ENCODE results near the gene MANEAL.

MANEAL gene

DNA sequence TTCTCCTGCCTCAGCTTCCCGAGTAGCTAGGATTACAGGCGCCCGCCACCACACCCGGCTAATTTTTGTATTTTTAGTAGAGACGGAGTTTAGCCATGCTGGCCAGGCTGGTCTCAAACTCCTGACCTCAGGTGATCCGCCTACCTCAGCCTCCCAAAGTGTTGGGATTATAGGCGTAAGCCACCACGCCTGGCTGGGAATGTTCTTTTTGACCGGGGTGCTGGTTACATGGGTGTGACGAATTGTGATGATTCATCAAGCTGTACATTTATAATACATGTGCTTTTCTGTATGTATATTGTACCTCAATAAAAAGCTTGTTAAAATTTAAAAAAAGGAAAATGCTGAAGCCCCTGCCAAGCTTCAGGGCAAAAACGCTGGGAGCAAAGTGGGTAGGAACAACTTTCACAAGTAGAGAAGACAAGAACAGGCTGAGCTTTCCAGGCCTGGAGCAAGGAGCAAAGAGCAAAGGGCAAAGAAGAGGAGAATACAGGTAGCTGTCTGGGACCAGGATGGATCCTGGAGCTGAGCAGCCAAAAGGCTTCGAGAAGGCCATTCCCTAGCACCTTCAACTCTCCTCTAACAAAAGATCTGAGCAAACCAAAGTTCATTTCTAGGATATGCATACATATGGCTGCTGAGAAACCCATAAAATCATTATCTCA lies 34.9 kb downstream of the MANEAL start:
- DNase-seq, result no peak

DNA sequence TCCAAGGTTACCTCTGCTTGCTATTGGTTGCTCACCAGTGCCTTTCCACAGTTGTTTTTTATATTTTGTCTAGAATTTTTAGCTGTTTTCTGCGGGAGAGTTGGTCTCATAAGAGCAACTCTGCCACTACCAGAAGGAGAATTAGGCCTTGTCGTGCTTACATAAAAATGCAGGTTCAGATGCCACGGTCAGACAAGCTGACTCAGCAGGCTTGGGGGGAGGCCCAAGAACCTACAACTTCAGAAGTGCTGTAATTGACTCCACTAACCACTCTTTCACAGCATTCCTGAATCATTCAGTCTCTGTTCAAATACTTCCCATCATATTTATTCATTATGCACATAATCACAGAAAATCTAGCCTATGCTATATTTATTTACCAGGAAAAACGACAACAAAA lies 37.5 kb downstream of the MANEAL start:
- DNase-seq, result no peak

DNA sequence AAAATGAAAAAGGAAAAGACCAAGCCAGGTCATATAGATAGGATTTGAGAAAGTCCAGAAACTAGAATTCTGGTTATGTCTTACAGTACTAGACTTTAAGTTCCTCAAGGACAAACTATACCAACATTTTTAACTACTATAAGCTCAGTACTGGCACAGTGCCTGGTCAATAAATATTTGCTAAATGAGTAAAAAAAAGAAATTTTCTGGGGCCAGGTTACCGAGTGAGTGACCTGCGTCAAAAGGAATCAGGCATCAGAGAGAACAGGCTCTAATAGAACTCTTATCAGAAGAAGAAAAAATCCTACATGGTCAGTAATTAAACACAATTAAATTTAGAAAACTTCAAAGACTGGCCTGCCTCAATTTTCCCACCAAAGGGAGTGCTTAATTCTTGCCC lies 38.2 kb downstream of the MANEAL start:
- no peak for DNase-seq

DNA sequence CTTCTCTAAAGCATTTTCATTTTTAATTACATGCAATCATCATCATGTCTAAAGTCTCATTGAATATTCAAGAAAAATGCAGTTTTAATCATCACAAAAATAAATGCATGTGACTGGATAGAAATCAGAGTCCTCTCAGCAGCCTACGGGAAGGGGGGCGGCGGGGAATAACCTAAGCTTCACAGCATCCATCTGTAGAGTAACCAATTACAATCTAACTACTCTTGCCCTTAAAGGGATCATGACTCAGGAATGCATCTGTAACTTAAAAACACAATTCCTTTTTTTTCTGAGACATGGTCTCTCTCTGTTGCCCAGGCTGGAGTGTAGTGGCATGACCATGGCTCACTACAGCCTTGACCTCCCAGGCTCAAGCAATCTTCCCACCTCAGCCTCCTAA lies 43.1 kb downstream of the MANEAL start:
- no peak for DNase-seq

DNA sequence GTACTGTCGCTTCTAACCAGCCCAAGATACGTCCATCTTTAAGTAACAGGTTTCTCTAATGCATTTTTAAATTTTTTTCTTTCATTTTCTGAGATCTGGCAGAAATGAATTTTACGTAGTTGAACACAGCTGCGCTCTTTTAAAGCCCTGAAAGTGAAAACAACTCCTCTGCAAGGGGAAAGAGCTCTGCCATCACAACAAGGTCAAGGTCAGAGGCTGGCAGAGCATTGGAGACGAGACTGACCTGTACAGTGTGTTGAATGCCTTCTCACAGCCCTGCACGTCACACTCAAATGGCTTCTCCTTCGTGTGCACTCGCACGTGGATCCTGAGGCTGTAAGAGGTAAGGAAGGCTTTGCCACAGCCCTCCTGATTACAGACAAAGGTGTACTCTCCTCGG lies 46.0 kb downstream of the MANEAL start:
- no peak for DNase-seq

DNA sequence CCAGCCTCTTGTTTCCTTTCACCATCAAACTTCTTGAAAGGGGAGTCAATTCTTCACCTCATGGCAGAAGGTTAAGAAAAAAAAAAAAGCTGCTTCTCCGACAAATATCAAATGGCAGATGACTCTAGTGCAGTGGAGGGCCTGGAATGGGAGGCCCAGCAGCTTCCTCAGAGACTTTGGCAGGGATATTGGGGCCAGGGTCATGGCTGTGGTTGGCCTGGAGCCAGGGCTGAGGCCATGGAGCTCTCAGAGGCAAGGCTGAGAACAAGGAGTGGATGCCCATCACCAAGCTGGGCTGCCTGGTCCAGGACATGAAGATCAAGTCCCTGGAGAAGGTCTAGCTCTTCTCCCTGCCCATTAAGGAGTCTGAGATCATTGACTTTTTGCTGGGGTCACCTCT lies 47.1 kb downstream of the MANEAL start:
- DNase-seq, result no peak

DNA sequence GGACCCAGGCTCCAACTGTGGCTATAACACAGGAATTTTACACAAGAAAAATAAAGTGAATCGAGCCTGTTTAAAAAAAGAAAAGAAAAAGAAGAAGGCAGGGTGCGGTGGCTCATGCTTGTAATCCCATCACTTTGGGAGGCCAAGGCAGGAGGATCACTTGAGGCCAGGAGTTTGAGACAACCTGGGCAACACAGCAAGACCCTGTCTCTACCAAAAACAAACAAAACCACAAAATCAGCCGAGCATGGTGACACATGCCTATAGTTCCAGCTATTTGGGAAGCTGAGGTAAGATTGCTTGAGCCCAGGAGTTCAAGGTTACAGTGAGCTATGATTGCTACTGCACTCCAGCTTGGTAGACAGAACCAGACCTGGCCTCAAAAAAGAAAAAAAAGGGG lies 48.0 kb downstream of the MANEAL start:
- DNase-seq, result no peak

DNA sequence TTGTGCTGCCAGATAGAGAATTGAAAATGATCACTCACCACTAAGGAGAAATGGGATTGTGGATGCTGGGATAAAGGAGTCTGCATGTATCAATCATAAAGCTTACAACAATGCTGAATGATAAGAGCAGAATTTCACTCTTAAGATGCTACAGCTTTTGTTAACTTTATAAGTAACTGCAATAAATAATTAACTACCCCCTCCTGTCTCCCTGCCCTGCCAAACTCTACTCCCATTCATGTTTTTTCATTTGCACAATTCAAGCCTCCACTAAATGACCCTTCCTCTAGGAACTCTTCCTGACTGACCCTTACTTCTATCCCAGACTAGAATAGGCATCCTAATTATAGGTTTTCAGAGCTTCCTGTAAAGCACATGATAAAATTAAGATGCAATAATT lies 50.9 kb downstream of the MANEAL start:
- DNase-seq, result no peak

DNA sequence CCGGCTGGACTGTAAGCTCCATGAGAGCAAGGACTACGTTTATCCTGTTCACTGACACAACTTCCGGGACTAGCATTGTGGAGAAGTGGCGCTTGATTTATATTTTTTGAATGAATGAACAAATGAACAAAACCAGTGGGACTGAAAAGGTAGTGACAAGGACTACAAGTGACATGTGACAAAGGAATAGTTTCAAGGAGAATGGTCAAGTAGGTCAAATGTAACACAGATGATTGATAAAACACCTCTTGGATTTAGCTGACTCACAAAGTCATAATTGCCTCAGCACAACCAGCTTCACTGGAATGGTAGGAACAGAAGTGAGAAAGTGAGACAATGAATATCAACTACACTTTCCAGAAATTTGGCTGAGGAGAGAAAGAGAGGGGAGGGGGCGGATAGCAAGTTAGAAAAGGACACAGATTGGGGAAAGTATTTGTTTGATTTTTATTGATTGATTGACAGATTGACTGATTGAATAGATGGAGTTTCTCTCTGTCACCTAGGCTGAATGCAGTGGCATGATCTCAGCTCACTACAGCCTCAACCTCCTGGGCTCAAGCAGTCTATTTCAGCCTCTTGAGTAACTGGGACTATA lies 51.5 kb downstream of the MANEAL start:
- no peak for DNase-seq

DNA sequence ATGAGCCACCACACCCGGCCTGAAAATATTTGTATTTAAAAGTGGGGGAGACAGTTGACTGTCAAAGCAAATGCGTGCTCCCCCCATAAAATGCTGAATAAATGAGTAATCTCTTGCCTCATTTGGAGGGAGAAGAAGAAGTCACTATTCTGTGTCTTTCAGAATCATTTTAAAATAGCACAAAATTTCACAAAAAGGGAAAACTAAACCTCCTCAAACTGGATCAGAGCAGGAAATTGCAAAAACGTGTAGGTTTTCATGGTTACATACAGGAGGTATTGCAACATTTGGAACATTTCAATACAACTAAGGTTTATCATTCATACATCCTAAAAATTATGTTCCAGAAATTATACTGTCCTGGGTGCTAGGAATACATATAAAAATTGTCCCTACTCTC lies 52.1 kb downstream of the MANEAL start:
- DNase-seq, result no peak

DNA sequence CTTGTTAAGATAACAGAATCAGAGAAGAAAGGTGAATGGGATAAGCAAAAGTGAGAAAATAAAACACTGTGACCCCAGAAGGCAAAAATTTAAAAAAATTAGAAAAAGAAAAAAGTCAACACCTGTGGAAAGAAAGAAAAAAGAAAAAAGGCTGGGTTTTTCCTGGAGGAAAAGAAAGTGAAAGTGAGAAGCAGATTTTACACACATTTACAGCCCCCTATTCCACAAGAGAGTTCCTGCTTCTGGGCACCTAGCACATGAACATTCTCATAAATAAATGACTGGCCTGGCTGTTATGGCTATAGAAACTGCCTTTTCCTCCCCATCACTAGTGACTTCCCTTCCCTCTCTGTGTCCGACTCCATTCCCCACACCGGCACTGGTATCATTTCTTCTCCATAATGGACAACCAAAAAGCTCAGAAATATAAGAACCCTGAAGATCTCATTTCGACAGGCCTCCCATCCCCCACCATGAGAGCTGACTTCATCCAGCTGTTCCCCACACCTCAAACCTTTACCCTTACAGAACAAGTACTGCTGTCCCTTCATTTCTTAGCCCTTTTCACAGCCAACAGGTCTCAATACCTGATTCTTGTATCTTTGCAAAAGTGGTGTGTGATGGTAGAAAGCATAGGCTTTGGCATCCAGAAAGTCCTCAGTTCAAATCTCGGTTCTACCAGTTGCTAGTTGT lies 53.1 kb downstream of the MANEAL start:
- DNase-seq, result no peak

DNA sequence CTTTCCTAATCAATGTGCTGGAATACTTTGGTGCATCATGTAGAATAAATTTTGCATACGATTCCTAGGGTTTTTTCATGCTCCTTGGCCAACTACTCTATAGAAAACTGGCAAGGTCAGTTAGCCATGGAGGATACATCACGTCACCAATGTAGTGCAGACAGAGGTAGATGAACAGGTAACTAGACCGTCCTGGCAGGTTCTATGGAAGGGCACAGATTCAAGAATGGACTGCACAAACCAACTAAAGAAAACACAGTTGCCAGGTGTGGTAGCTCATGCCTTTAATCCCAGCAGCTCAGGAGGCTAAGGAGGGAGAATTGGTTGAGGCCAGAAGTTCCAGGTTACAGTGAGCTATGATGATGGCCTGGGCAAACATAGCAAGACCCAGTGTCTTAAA lies 55.8 kb downstream of the MANEAL start:
- DNase-seq, result no peak

DNA sequence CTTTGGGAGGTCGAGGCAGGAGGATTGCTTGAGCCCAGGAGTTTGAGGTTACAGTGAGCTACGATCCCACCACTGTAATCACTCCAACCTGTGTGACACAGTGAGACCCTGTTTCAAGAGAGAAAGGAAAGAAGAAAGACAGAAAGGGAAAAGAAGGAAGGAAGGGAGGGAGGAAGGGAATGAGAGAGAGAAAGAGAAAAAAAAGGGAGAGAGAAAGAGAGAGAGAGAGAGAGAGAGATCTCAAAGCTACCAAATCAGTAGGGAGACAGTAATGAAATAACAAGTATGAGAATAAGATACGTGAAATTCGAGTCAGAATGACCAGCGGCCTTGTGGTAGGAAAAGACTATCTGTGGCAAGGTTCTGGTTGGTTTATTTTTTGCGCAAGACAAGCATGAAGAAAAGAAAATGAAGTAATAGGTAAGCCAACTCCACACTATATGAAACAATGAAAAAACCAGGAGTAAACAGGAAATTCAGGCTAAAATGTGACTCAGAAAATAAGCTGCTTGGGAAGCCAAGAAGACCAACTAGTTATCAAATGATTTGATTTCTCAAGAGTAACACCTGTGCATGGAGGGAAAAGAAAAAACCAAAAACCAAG lies 56.8 kb downstream of the MANEAL start:
- DNase-seq, result no peak

All from NCI-H226 (cell line).